HepG2 (cell line): Measurements from ENCODE around the gene GDAP2. TPM values are rescaled to one million over a fixed set of nuclear protein-coding genes. Genes with fewer than 3 reads are reported as not detected.
A peak's percentile ranks its signal among the peaks of the same experiment; 100 is the strongest.

Experiments used
- ATAC-seq: fragments of 200-7000 bp; cut with Tn5 transposase; 3 replicates; pipeline ENCODE4 v1.9.1; 2020; ENCODE audit warnings: mild to moderate bottlenecking, moderate library complexity
- BruUV-seq: library from RNA; stranded (reverse); fragments of 400-500 nt; replicated peaks from 2 replicates; lab custom pipeline; 2021; lab: Mats Ljungman, UMichigan
- CTCF ChIA-PET: fragments of 300-600 bp; formaldehyde crosslinking; extraction: SDS; loops from one replicate; lab custom pipeline; 2021; ENCODE audit warnings: low total read pairs, inconsistent platforms, low intra/inter-chr PET ratio; lab: Yijun Ruan, JAX
- POLR2A ChIA-PET: fragments of 350-600 bp; sonication (Branson Sonifier 250); formaldehyde crosslinking; loops from one replicate; lab custom pipeline; 2020; ENCODE audit warnings: antibody characterized with exemption, inconsistent platforms; lab: Yijun Ruan, JAX
- DNase-seq: peaks from one replicate; pipeline ENCODE4 v3.0.0-alpha.2; 2015; ENCODE audit warnings: low spot score
- FAIRE-seq: peaks from 3 replicates; lab custom pipeline; 2011; peaks lifted over from hg19 to GRCh38; lab: Jason Lieb, UNC
- H2AFZ ChIP-seq: one replicate; pipeline ENCODE4 v1.6.1; 2011; ENCODE audit warnings: low read length, inconsistent platforms
- H3K27ac ChIP-seq: fragments of 300-600 bp; 3 replicates; pipeline ENCODE4 v1.8.0; 2011; ENCODE audit warnings: mixed run types, mild to moderate bottlenecking, mixed read lengths, low read length, inconsistent platforms; ENCODE audit not compliant: insufficient read depth; ENCODE audit errors: extremely low read length
- H3K27me3 ChIP-seq, 2 experiments: fragments of 200-600 bp in 1 of 2; 2 replicates in 1 of 2; 3 replicates in 1 of 2; pipeline versions ENCODE4 v1.6.0 to v1.8.0; 2011; ENCODE audit warnings: low read length in 2 of 2, mild to moderate bottlenecking in 2 of 2, moderate library complexity in 2 of 2, inconsistent platforms in 1 of 2; ENCODE audit not compliant: insufficient read depth in 2 of 2, control insufficient read depth in 1 of 2
- H3K36me3 ChIP-seq, 2 experiments: fragments of 200-600 bp in 1 of 2; replicated peaks in 1 of 2; 2 replicates in 1 of 2; 3 replicates in 1 of 2; pipeline versions ENCODE4 v1.5.1 to v1.8.0; 2011; ENCODE audit warnings: low read length in 2 of 2, inconsistent platforms in 1 of 2; ENCODE audit not compliant: insufficient read depth in 2 of 2, control insufficient read depth in 1 of 2
- H3K4me1 ChIP-seq: 2 replicates; pipeline ENCODE4 v1.5.1; 2012; ENCODE audit warnings: low read length, inconsistent platforms; ENCODE audit not compliant: insufficient read depth
- H3K4me2 ChIP-seq: 2 replicates; pipeline ENCODE4 v1.6.0; 2011; ENCODE audit warnings: low read depth, low read length, inconsistent platforms
- H3K4me3 ChIP-seq, 3 experiments: fragments of 200-600 bp in 1 of 3; sonication (generic), shearing (Covaris generic) in 1 of 3; replicated peaks in 1 of 3; 2 replicates each; pipeline ENCODE4 v1.5.1; 2011 to 2016; ENCODE audit warnings: low read length in 3 of 3, inconsistent platforms in 2 of 3, low read depth in 2 of 3, mild to moderate bottlenecking in 2 of 3, control low read depth in 1 of 3, mixed read lengths in 1 of 3; ENCODE audit not compliant: insufficient read depth in 1 of 3
- H3K79me2 ChIP-seq: one replicate; pipeline ENCODE4 v1.6.1; 2011; ENCODE audit warnings: low read length, inconsistent platforms; ENCODE audit not compliant: insufficient read depth
- H3K9ac ChIP-seq: 2 replicates; pipeline ENCODE4 v1.6.0; 2011; ENCODE audit warnings: mild to moderate bottlenecking, low read depth, low read length, inconsistent platforms; ENCODE audit not compliant: insufficient read depth
- H3K9me3 ChIP-seq: 2 replicates; pipeline ENCODE4 v1.5.1; 2012; ENCODE audit warnings: mild to moderate bottlenecking, low read length
- H4K20me1 ChIP-seq: 2 replicates; pipeline ENCODE4 v1.6.0; 2011; ENCODE audit warnings: inconsistent platforms, mild to moderate bottlenecking, low read length, moderate library complexity; ENCODE audit not compliant: insufficient read depth
- BRD4 ChIP-seq: sonication (generic); formaldehyde crosslinking; IDR thresholded peaks from 2 replicates; pipeline ENCODE4 v1.4.0; 2020; ENCODE audit warnings: missing genetic modification reagents
- EED ChIP-seq: sonication (generic); formaldehyde crosslinking; IDR thresholded peaks from 2 replicates; pipeline ENCODE4 v1.5.0; 2020; ENCODE audit warnings: mild to moderate bottlenecking, missing genetic modification reagents
- FOXA1 ChIP-seq, 2 experiments: fragments of 450-650 bp in 1 of 2; sonication (generic) in 1 of 2; formaldehyde crosslinking in 1 of 2; IDR thresholded peaks; 2 replicates each; pipeline versions ENCODE4 v1.4.0 to v1.6.1; 2016 to 2020; ENCODE audit warnings: missing genetic modification reagents in 1 of 2
- MAFK ChIP-seq, 2 experiments: IDR thresholded peaks in 1 of 2; conservative IDR thresholded peaks in 1 of 2; 2 replicates each; pipeline ENCODE4 v1.6.1; 2011; ENCODE audit warnings: improper control_type of control experiment in 2 of 2, low read length in 2 of 2
- NR2F2 ChIP-seq: IDR thresholded peaks from 2 replicates; pipeline ENCODE4 v1.6.1; 2012; ENCODE audit warnings: low read depth, inconsistent platforms, borderline replicate concordance
- RXRA ChIP-seq: sonication (generic); formaldehyde crosslinking; IDR thresholded peaks from 2 replicates; pipeline ENCODE4 v1.5.1; 2020; ENCODE audit warnings: missing genetic modification reagents
- SNAI1 ChIP-seq: sonication (generic); formaldehyde crosslinking; IDR thresholded peaks from 2 replicates; pipeline ENCODE4 v1.5.0; 2020; ENCODE audit warnings: mild to moderate bottlenecking, missing genetic modification reagents, borderline replicate concordance
- STAG1 ChIP-seq: sonication (generic); formaldehyde crosslinking; IDR thresholded peaks from 2 replicates; pipeline ENCODE4 v1.4.0; 2020; ENCODE audit warnings: missing genetic modification reagents
- ZNF614 ChIP-seq: IDR thresholded peaks from 2 replicates; pipeline ENCODE4 v1.6.1; 2018; ENCODE audit warnings: missing biosample characterization, missing genetic modification reagents, inconsistent platforms, borderline replicate concordance
- ZNF644 ChIP-seq: IDR thresholded peaks from 2 replicates; pipeline ENCODE4 v1.6.1; 2016; ENCODE audit warnings: low read depth
- WGBS: methylation state at CpG from one replicate; pipeline ENCODE4 v1.1.6; 2017; ENCODE audit warnings: low lambda C conversion rate; 5-methylcytosine and 5-hydroxymethylcytosine counted together
- in situ Hi-C: cut with HindIII; loops from 2 replicates; pipeline ENCODE4 v1.10.0; 2017; ENCODE audit warnings: low pct_unique_long_range_greater_than_20kb; ENCODE audit not compliant: extremely low pct_ligation_motif_present
- intact Hi-C: fragments of 100-400 bp; cut with micrococcal nuclease; formaldehyde crosslinking; loops from one replicate; pipeline ENCODE4 v1.10.0; 2022; ENCODE audit not compliant: unreplicated experiment
- polyA plus RNA-seq, 8 experiments: library from polyadenylated mRNA; depleted of rRNA in 3 of 8; stranded (reverse) in 7 of 8; unstranded in 1 of 8; fragments of >200 nt; fragmentation: Illumina TruSeq in 4 of 8; extraction: Trizol in 4 of 8; gene quantifications; 2 replicates each; pipeline versions ENCODE4 v1.2.1 to v1.2.3, GENCODE V29; 2011 to 2016; ENCODE audit warnings: low read depth in 4 of 8, missing spikeins in 1 of 8, mixed read lengths in 1 of 8; ENCODE audit not compliant: insufficient read depth in 1 of 8
- total RNA-seq, 5 experiments: library from RNA; depleted of rRNA; stranded (reverse); fragments of >200 nt; fragmentation: Illumina TruSeq; extraction: Trizol; gene quantifications; 2 replicates each; pipeline ENCODE4 v1.2.3, GENCODE V29; 2016; ENCODE audit warnings: low read depth in 1 of 5
- TF ChIP-seq, protein P1 (sequence below): IDR thresholded peaks from 2 replicates; pipeline ENCODE4 v1.6.1; 2016; ENCODE audit warnings: missing compliant biosample characterization, missing genetic modification reagents, borderline replicate concordance
- TF ChIP-seq, protein P2 (sequence below): sonication (generic); formaldehyde crosslinking; IDR thresholded peaks from 2 replicates; pipeline ENCODE4 v1.5.0; 2020; ENCODE audit warnings: mild to moderate bottlenecking, missing genetic modification reagents, moderate library complexity
- TF ChIP-seq, protein P3 (sequence below): sonication (generic); formaldehyde crosslinking; IDR thresholded peaks from 2 replicates; pipeline ENCODE4 v1.8.1; 2023; ENCODE audit warnings: mild to moderate bottlenecking, moderate library complexity, missing genetic modification reagents

GDAP2 gene
- total and polyA plus RNA-seq, 2 of the 13 experiments (the other 11 are each of a cell fraction or from before 2014, with no cell fraction given): 11.4 to 23.2 TPM

DNA sequence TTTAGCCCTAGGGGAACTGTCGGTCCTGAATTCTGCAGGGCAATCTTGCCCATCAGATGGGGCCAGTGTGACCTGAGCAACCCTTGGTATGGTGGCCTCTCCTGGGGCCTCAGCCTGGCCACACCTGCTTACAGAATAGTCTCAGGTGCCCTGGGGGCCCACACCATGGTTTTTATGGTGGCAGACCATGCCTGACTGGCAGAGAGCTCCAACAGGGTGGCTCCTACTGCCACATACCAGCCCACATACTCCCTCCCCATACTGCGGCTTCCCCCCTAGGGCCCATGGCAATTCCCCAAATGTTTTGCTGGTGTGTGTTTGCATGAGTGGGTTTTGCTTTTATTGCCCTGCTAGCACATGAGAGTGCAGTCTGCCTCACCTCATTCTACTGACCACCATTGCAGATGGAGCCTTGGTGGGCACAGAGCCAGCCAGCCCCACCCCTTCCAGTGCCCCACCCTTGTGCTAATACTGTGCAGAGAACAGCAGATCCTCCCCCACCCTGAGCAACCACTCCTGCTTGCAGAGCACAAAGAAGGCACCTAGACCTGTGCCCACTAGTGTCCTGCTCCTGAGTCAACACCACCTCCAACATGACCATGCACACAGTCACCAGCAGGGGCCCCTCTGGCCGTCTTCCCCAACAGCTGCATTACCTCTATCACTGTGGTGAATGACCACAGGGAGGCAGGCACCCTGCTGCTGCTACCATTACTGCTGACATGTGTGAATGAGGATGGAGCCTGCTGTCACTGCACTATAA, 86.8 kb downstream of the GDAP2 start:
- no peaks in the 10 kb centered on the region for H3K79me2 ChIP-seq
- ATAC-seq: peak; percentile 88
- 52% methylated on average over 2 of the region's 3 CpGs for WGBS
- FAIRE-seq: no peak
- in situ Hi-C loops: no loop called here
- no peaks in the 10 kb centered on the region for H3K36me3 ChIP-seq
- no peak overlapping the region for H3K27ac ChIP-seq
- no peak overlapping the region for H3K4me3 ChIP-seq
- TF ChIP-seq STAG1 (CRISPR knock-in tag) (peak; percentile 63), MAFK (conservative IDR thresholded peaks at IDR 0.05 in 1 of 2, IDR thresholded peaks at IDR 0.05 in 1 of 2; ENCODE audit: low read length in 2 of 2) (0 out of 4 replicates have a peak, but pooled peaks have one; percentile 19 to 29), RXRA (CRISPR knock-in tag) (no peak), SNAI1 (CRISPR knock-in tag) (no peak), EED (no peak), BRD4 (CRISPR knock-in tag) (no peak), ZNF614 (CRISPR knock-in tag) (no peak), ZNF644 (peak; percentile 29; the same call in 1 of the 2 replicates), FOXA1 (IDR thresholded peaks at IDR 0.05) (no peak), FOXA1 (CRISPR knock-in tag; IDR thresholded peaks at IDR 0.05) (peak; percentile 57), NR2F2 (no peak)
- TF ChIP-seq, protein P1, sequence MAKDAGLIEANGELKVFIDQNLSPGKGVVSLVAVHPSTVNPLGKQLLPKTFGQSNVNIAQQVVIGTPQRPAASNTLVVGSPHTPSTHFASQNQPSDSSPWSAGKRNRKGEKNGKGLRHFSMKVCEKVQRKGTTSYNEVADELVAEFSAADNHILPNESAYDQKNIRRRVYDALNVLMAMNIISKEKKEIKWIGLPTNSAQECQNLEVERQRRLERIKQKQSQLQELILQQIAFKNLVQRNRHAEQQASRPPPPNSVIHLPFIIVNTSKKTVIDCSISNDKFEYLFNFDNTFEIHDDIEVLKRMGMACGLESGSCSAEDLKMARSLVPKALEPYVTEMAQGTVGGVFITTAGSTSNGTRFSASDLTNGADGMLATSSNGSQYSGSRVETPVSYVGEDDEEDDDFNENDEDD: no peak
- TF ChIP-seq, protein P2, sequence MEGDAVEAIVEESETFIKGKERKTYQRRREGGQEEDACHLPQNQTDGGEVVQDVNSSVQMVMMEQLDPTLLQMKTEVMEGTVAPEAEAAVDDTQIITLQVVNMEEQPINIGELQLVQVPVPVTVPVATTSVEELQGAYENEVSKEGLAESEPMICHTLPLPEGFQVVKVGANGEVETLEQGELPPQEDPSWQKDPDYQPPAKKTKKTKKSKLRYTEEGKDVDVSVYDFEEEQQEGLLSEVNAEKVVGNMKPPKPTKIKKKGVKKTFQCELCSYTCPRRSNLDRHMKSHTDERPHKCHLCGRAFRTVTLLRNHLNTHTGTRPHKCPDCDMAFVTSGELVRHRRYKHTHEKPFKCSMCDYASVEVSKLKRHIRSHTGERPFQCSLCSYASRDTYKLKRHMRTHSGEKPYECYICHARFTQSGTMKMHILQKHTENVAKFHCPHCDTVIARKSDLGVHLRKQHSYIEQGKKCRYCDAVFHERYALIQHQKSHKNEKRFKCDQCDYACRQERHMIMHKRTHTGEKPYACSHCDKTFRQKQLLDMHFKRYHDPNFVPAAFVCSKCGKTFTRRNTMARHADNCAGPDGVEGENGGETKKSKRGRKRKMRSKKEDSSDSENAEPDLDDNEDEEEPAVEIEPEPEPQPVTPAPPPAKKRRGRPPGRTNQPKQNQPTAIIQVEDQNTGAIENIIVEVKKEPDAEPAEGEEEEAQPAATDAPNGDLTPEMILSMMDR: peak; percentile 51
- TF ChIP-seq, protein P3, sequence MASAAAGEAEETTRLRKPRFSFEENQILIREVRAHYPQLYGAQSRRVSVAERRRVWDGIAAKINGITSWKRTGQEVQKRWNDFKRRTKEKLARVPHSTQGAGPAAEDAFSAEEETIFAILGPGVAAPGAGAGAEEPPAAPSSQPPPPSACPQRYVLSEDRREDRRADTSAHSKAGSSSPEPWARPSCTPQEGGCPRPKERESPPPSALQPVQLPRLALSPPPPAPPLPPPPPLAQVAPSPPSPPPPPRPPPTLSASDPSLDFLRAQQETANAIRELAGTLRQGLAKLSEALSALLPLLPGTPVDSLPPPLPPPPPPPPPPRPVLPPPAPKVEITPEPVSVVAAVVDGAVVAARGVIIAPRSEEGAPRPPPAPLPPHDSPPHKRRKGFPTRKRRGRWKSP (CRISPR knock-in tag): no peak
- POLR2A ChIA-PET: no interaction called here
- no peaks in the 10 kb centered on the region for H3K27me3 ChIP-seq
- BruUV-seq: no TSS peak
- peaks cover 14% of the 10 kb centered on the region for H3K9me3 ChIP-seq
- no peaks in the 10 kb centered on the region for H4K20me1 ChIP-seq
- CTCF ChIA-PET: interaction anchor here (1.3 kb wide), 1 partner anchor 53 kb away, joined by 5 read pairs; no protein-coding TSS in a partner anchor
- H3K4me1 ChIP-seq: peaks cover 25% of the 10 kb centered on the region
- intact Hi-C loops: no loop called here
- no peak overlapping the region for H3K9ac ChIP-seq
- DNase-seq: peak; percentile 40
- H3K4me2 ChIP-seq: no peak overlapping the region
- no peak overlapping the region for H2AFZ ChIP-seq
